ENCODE data around the gene PKM. TPM values are rescaled to one million over a fixed set of nuclear protein-coding genes. Genes with fewer than 3 reads are reported as not detected.

PKM gene
- total RNA-seq, 1 experiment from 2014 or later = 1,026 TPM

DNA sequence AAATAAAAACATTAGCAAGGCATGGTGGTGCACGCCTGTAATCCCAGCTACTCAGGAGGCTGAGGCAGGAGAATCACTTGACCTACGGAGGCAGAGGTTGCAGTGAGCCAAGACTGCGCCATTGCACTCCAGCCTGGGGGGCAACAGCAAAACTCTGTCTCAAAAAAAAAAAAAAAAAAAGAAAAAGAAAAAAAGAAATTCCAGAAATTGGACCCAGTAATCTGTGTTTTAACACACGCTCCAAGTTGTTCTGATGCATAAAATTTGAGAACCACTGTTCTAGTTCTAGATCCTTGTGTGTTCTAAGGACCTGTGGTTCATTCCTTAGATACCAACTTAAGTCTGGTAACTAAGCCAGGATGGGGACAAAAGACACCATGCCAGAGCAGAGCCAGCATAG is 38.7 kb upstream of the PKM start:
- H4K8ac ChIP-seq (replicated peaks; ENCODE audit: insufficient read length, low read depth, low read length) = no peak overlapping the region
- no peak overlapping the region for H3T11ph ChIP-seq (ENCODE audit: low read length)
- Mint-ChIP-seq H3K4me1 (peaks cover 10 to 14% of the 10 kb centered on the region in 2 experiments), H3K4me3 (no peak overlapping the region), H3K27ac (no peak overlapping the region), H3K9me3 (no peaks in the 10 kb centered on the region), H3K36me3 (ENCODE audit: insufficient read depth in 1 of 3, low read depth in 3 of 3) (peaks cover 13 to 45% (median 34%) of the 10 kb centered on the region in 3 experiments; a peak in 6 of 7 replicates), H3K27me3 (ENCODE audit: low read depth) (0 out of 2 replicates have a peak, but pooled peaks cover 1% of the 10 kb centered on the region)
- no peak overlapping the region for H3K23ac ChIP-seq (ENCODE audit: insufficient read length, low read depth, low read length)
- H4K20me1 ChIP-seq (ENCODE audit: control insufficient read depth, insufficient read depth, insufficient read length) = no peaks in the 10 kb centered on the region
- no peak overlapping the region for H2AK5ac ChIP-seq (ENCODE audit: insufficient read length, low read length)
- no peaks in the 10 kb centered on the region for H3K79me1 ChIP-seq (ENCODE audit: insufficient read depth, low read depth, low read length, poor library complexity, severe bottlenecking)
- H3K27me3 ChIP-seq (ENCODE audit: insufficient read depth, low read length) = no peaks in the 10 kb centered on the region
- H3K23me2 ChIP-seq (ENCODE audit: insufficient read length, low read depth, low read length, poor library complexity, severe bottlenecking) = peaks cover 7% of the 10 kb centered on the region
- H2AFZ ChIP-seq (ENCODE audit: low read length) = no peak overlapping the region
- H2BK20ac ChIP-seq (ENCODE audit: low read depth, low read length, poor library complexity, severe bottlenecking) = no peak overlapping the region
- no peak overlapping the region for H2BK5ac ChIP-seq (ENCODE audit: insufficient read length, low read length)
- no peak overlapping the region for H3K56ac ChIP-seq (ENCODE audit: insufficient read length, low read depth, low read length)
- H2BK12ac ChIP-seq (ENCODE audit: insufficient read length, low read depth, low read length) = no peak overlapping the region
- DNase-seq = no peak
- no peaks in the 10 kb centered on the region for H3K9me3 ChIP-seq (ENCODE audit: control insufficient read depth, low read depth, low read length)
- TF ChIP-seq, protein P1, sequence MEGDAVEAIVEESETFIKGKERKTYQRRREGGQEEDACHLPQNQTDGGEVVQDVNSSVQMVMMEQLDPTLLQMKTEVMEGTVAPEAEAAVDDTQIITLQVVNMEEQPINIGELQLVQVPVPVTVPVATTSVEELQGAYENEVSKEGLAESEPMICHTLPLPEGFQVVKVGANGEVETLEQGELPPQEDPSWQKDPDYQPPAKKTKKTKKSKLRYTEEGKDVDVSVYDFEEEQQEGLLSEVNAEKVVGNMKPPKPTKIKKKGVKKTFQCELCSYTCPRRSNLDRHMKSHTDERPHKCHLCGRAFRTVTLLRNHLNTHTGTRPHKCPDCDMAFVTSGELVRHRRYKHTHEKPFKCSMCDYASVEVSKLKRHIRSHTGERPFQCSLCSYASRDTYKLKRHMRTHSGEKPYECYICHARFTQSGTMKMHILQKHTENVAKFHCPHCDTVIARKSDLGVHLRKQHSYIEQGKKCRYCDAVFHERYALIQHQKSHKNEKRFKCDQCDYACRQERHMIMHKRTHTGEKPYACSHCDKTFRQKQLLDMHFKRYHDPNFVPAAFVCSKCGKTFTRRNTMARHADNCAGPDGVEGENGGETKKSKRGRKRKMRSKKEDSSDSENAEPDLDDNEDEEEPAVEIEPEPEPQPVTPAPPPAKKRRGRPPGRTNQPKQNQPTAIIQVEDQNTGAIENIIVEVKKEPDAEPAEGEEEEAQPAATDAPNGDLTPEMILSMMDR (conservative IDR thresholded peaks at IDR 0.05) = no peak
- no peak overlapping the region for H2BK15ac ChIP-seq (ENCODE audit: low read depth, low read length)
- no peak overlapping the region for H3K27ac ChIP-seq (ENCODE audit: insufficient read length, low read depth, low read length)
- no peak overlapping the region for H3K18ac ChIP-seq (ENCODE audit: insufficient read length, low read depth, low read length)
- no peak overlapping the region for H3K9ac ChIP-seq (ENCODE audit: extremely low read depth, insufficient read length, low read length)
- no peak overlapping the region for H3K4me2 ChIP-seq (ENCODE audit: insufficient read depth, insufficient read length, low read length)
- WGBS (ENCODE audit: extremely low coverage, insufficient read length, low lambda C conversion rate) = no CpG with 5 or more reads among the region's 4 CpGs
- H3K4me1 ChIP-seq (ENCODE audit: insufficient read depth, low read length) = no peaks in the 10 kb centered on the region
- no peak overlapping the region for H4K5ac ChIP-seq (ENCODE audit: insufficient read length, low read depth, low read length)
- H3K4ac ChIP-seq (ENCODE audit: low read depth, low read length) = no peak overlapping the region
- no peak overlapping the region for H2BK120ac ChIP-seq (ENCODE audit: low read depth, low read length, poor library complexity, severe bottlenecking)
- H3K79me2 ChIP-seq (ENCODE audit: insufficient read depth, low read length) = no peaks in the 10 kb centered on the region
- H3K14ac ChIP-seq (ENCODE audit: insufficient read depth, low read length) = no peak overlapping the region
- H4K91ac ChIP-seq (ENCODE audit: insufficient read length, low read depth, low read length) = no peak overlapping the region
